H1 (cell line): ENCODE data around the gene EIF5A2. TPM values are rescaled to one million over a fixed set of nuclear protein-coding genes. Genes with fewer than 3 reads are reported as not detected.

Experiments used
- CBX8 ChIP-seq: fragments of 300-800, 300-1000 bp; sonication (generic); IDR thresholded peaks from 2 replicates; pipeline ENCODE4 v1.7.1; 2016; ENCODE audit warnings: low read depth, low read length, borderline replicate concordance
- FOSL1 ChIP-seq: IDR thresholded peaks from 2 replicates; pipeline ENCODE4 v1.6.1; 2011; ENCODE audit warnings: mild to moderate bottlenecking, low read depth, low read length, moderate library complexity; ENCODE audit not compliant: insufficient read depth
- RXRA ChIP-seq: IDR thresholded peaks from 2 replicates; pipeline ENCODE4 v1.6.1; 2011; ENCODE audit warnings: low read depth, mild to moderate bottlenecking, low read length, moderate library complexity; ENCODE audit not compliant: insufficient read depth
- SIX5 ChIP-seq: IDR thresholded peaks from 2 replicates; pipeline ENCODE4 v1.6.1; 2011; ENCODE audit warnings: mild to moderate bottlenecking, low read depth, low read length
- TAF1 ChIP-seq: IDR thresholded peaks from 2 replicates; pipeline ENCODE4 v1.6.1; 2011; ENCODE audit warnings: mild to moderate bottlenecking, low read depth, low read length
- polyA plus RNA-seq, 7 experiments: library from polyadenylated mRNA; depleted of rRNA in 3 of 7; stranded (reverse) in 5 of 7; unstranded in 2 of 7; fragments of >200 nt in 5 of 7; fragments of 200-250 nt in 2 of 7; gene quantifications; 1 replicate in 5 of 7; 2 replicates in 1 of 7; 4 replicates in 1 of 7; pipeline versions ENCODE4 v1.2.1 to v1.2.3, GENCODE V29; 2011 to 2013; ENCODE audit warnings: missing spikeins in 2 of 7, mixed read lengths in 2 of 7
- total RNA-seq: library from RNA; stranded (reverse); fragmentation: NEBNext Ultra II Directional; extraction: Animal tissue kit (Norgen Biotek cat#: 25700); gene quantifications from 2 replicates; pipeline ENCODE4 v1.2.1, GENCODE V29; 2021

EIF5A2 gene
- total and polyA plus RNA-seq, 2 of the 8 experiments (the other 6 are each of a cell fraction or from before 2014, with no cell fraction given): 1.5 to 15.0 TPM

- no peak for TF ChIP-seq TAF1
- TF ChIP-seq CBX8: no peak
- no peak for TF ChIP-seq FOSL1
- TF ChIP-seq RXRA: no peak
- no peak for TF ChIP-seq SIX5
Measured at GRCh38 chr3:170852324-170852723, 56.1 kb downstream of the EIF5A2 start (continued).
